ENCODE results near the gene CDKN1C.

CDKN1C gene

GRCh38 chr11:2919837-2920236, 34.3 kb upstream of the CDKN1C start:
- TF ChIP-seq ZNF384 (IDR thresholded peaks at IDR 0.05): no peak
- TF ChIP-seq FOXA1 (IDR thresholded peaks at IDR 0.05): no peak
- TF ChIP-seq FOXK2 (IDR thresholded peaks at IDR 0.05): no peak
- TF ChIP-seq SP1 (IDR thresholded peaks at IDR 0.05): no peak
- TF ChIP-seq ARNT (IDR thresholded peaks at IDR 0.05): no peak
- no peak for TF ChIP-seq L3MBTL2 (conservative IDR thresholded peaks at IDR 0.05)
- TF ChIP-seq SUZ12 (IDR thresholded peaks at IDR 0.05): no peak
- TF ChIP-seq TARDBP (IDR thresholded peaks at IDR 0.05): no peak
- TF ChIP-seq FOXM1 (IDR thresholded peaks at IDR 0.05; ENCODE audit: borderline replicate concordance): no peak
- no peak for TF ChIP-seq ELF4 (IDR thresholded peaks at IDR 0.05)
- POLR2A ChIA-PET: interaction anchor here (1.7 kb wide), 1 partner anchor 9 kb away, joined by 6 read pairs; the partner anchor contains the start of gene PHLDA2
- CTCF ChIA-PET: no interaction called here
- no peak for DNase-seq (ENCODE audit: extremely low spot score)

GRCh38 chr11:2919188-2919587, 33.6 kb upstream of the CDKN1C start:
- CTCF ChIA-PET: no interaction called here
- TF ChIP-seq BHLHE40 (IDR thresholded peaks at IDR 0.05; ENCODE audit: borderline replicate concordance) (no peak), HDGF (IDR thresholded peaks at IDR 0.05; ENCODE audit: borderline replicate concordance) (no peak), ARNT (IDR thresholded peaks at IDR 0.05) (no peak), CTBP1 (IDR thresholded peaks at IDR 0.05; ENCODE audit: borderline replicate concordance) (no peak), SP1 (IDR thresholded peaks at IDR 0.05) (no peak), FOXM1 (IDR thresholded peaks at IDR 0.05; ENCODE audit: borderline replicate concordance) (no peak), ELF4 (IDR thresholded peaks at IDR 0.05) (no peak), LEF1 (IDR thresholded peaks at IDR 0.05; ENCODE audit: borderline replicate concordance) (no peak), FOXK2 (IDR thresholded peaks at IDR 0.05) (no peak), SUZ12 (IDR thresholded peaks at IDR 0.05) (no peak)
- no peak for DNase-seq (ENCODE audit: extremely low spot score)
- POLR2A ChIA-PET: interaction anchor here (1.0 to 1.7 kb wide), 2 partner anchors 10 kb away, joined by 4 to 6 read pairs; partner anchors contain the start of gene PHLDA2

GRCh38 chr11:2917842-2918490, 32.4 kb upstream of the CDKN1C start:
- TF ChIP-seq PKNOX1 (IDR thresholded peaks at IDR 0.05) (no peak), LEF1 (IDR thresholded peaks at IDR 0.05; ENCODE audit: borderline replicate concordance) (no peak), ELF4 (IDR thresholded peaks at IDR 0.05) (no peak), NFRKB (IDR thresholded peaks at IDR 0.05) (no peak), CTBP1 (IDR thresholded peaks at IDR 0.05; ENCODE audit: borderline replicate concordance) (no peak)
- ChIA-PET CTCF (no interaction called here), POLR2A (interaction anchor here (1.0 kb wide), 1 partner anchor 12 kb away, joined by 4 read pairs; the partner anchor contains the start of gene PHLDA2)
- no peak for DNase-seq (ENCODE audit: extremely low spot score)

GRCh38 chr11:2916892-2917645, 31.5 kb upstream of the CDKN1C start:
- CTCF ChIA-PET: no interaction called here
- no peak for TF ChIP-seq FOXM1 (IDR thresholded peaks at IDR 0.05; ENCODE audit: borderline replicate concordance)
- no peak for TF ChIP-seq ZNF384 (IDR thresholded peaks at IDR 0.05)
- no peak for TF ChIP-seq FOXA1 (IDR thresholded peaks at IDR 0.05)
- no peak for TF ChIP-seq SUZ12 (IDR thresholded peaks at IDR 0.05)
- TF ChIP-seq LEF1 (IDR thresholded peaks at IDR 0.05; ENCODE audit: borderline replicate concordance): no peak
- no peak for TF ChIP-seq HDGF (IDR thresholded peaks at IDR 0.05; ENCODE audit: borderline replicate concordance)
- TF ChIP-seq TARDBP (IDR thresholded peaks at IDR 0.05): no peak
- no peak for TF ChIP-seq CTBP1 (IDR thresholded peaks at IDR 0.05; ENCODE audit: borderline replicate concordance)
- no peak for TF ChIP-seq ELF4 (IDR thresholded peaks at IDR 0.05)
- no peak for TF ChIP-seq PKNOX1 (IDR thresholded peaks at IDR 0.05)
- TF ChIP-seq FOXK2 (IDR thresholded peaks at IDR 0.05): no peak
- no peak for TF ChIP-seq BHLHE40 (IDR thresholded peaks at IDR 0.05; ENCODE audit: borderline replicate concordance)
- no peak for TF ChIP-seq L3MBTL2 (conservative IDR thresholded peaks at IDR 0.05)
- TF ChIP-seq ARNT (IDR thresholded peaks at IDR 0.05): no peak
- no peak for TF ChIP-seq SP1 (IDR thresholded peaks at IDR 0.05)
- TF ChIP-seq NFRKB (IDR thresholded peaks at IDR 0.05): no peak
- POLR2A ChIA-PET: no interaction called here
- DNase-seq (ENCODE audit: extremely low spot score): no peak

GRCh38 chr11:2916114-2916891, 30.7 kb upstream of the CDKN1C start:
- POLR2A ChIA-PET: interaction anchor here (0.9 kb wide), 1 partner anchor 14 kb away, joined by 4 read pairs; the partner anchor contains the start of gene PHLDA2
- no peak for DNase-seq (ENCODE audit: extremely low spot score)
- TF ChIP-seq ZNF384 (IDR thresholded peaks at IDR 0.05): no peak
- TF ChIP-seq HDGF (IDR thresholded peaks at IDR 0.05; ENCODE audit: borderline replicate concordance): no peak
- TF ChIP-seq FOXM1 (IDR thresholded peaks at IDR 0.05; ENCODE audit: borderline replicate concordance): no peak
- no peak for TF ChIP-seq PKNOX1 (IDR thresholded peaks at IDR 0.05)
- no peak for TF ChIP-seq L3MBTL2 (conservative IDR thresholded peaks at IDR 0.05)
- TF ChIP-seq SP1 (IDR thresholded peaks at IDR 0.05): no peak
- no peak for TF ChIP-seq TARDBP (IDR thresholded peaks at IDR 0.05)
- TF ChIP-seq SUZ12 (IDR thresholded peaks at IDR 0.05): no peak
- no peak for TF ChIP-seq ELF4 (IDR thresholded peaks at IDR 0.05)
- no peak for TF ChIP-seq FOXK2 (IDR thresholded peaks at IDR 0.05)
- no peak for TF ChIP-seq BHLHE40 (IDR thresholded peaks at IDR 0.05; ENCODE audit: borderline replicate concordance)
- TF ChIP-seq NFRKB (IDR thresholded peaks at IDR 0.05): no peak
- no peak for TF ChIP-seq CTBP1 (IDR thresholded peaks at IDR 0.05; ENCODE audit: borderline replicate concordance)
- no peak for TF ChIP-seq ARNT (IDR thresholded peaks at IDR 0.05)
- TF ChIP-seq LEF1 (IDR thresholded peaks at IDR 0.05; ENCODE audit: borderline replicate concordance): no peak
- no peak for TF ChIP-seq FOXA1 (IDR thresholded peaks at IDR 0.05)
- CTCF ChIA-PET: no interaction called here

Measured in HEK293T (cell line).